ENCODE data around the gene PTPN9.
"Not testable (repeated sequence)": the region's sequence is repeated elsewhere in the genome, so short reads cannot be mapped to it uniquely, and the experiment has no call there.

PTPN9 gene

DNA sequence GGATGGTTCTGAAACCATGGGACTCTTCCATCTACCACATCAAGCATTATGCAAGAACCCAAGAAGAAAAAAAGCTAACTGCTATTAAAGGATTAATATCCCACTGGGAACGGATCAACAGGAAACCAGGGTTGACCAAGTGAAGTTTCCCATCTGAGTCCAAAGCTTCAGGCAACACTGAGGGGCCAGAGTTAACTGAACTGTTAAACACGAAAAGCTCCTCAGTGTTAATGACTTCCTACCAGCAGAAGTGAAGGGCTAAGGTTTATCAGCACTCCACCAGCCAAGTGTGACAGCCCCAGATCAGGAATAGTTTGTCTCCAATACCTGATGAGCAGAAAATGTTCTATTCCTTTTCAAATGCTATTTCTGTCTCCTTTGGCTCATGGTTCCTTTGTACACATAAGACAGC lies 36.7 kb downstream of the PTPN9 start:
- no peaks in the 10 kb centered on the region for H3K27me3 Mint-ChIP-seq (ENCODE audit: low read depth)
- peaks cover 29% of the 10 kb centered on the region for H3K4me1 Mint-ChIP-seq
- peak overlapping the region; percentile 1 to 59 (median 6) for H3K27ac Mint-ChIP-seq
- H3K36me3 Mint-ChIP-seq (ENCODE audit: low read depth) = peaks cover 17% of the 10 kb centered on the region
- TF ChIP-seq, protein P1, sequence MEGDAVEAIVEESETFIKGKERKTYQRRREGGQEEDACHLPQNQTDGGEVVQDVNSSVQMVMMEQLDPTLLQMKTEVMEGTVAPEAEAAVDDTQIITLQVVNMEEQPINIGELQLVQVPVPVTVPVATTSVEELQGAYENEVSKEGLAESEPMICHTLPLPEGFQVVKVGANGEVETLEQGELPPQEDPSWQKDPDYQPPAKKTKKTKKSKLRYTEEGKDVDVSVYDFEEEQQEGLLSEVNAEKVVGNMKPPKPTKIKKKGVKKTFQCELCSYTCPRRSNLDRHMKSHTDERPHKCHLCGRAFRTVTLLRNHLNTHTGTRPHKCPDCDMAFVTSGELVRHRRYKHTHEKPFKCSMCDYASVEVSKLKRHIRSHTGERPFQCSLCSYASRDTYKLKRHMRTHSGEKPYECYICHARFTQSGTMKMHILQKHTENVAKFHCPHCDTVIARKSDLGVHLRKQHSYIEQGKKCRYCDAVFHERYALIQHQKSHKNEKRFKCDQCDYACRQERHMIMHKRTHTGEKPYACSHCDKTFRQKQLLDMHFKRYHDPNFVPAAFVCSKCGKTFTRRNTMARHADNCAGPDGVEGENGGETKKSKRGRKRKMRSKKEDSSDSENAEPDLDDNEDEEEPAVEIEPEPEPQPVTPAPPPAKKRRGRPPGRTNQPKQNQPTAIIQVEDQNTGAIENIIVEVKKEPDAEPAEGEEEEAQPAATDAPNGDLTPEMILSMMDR (IDR thresholded peaks at IDR 0.05; ENCODE audit: unreplicated experiment in 3 of 3) = no peak
- H3K9me3 Mint-ChIP-seq = no peaks in the 10 kb centered on the region
- H3K4me3 Mint-ChIP-seq = no peak overlapping the region

DNA sequence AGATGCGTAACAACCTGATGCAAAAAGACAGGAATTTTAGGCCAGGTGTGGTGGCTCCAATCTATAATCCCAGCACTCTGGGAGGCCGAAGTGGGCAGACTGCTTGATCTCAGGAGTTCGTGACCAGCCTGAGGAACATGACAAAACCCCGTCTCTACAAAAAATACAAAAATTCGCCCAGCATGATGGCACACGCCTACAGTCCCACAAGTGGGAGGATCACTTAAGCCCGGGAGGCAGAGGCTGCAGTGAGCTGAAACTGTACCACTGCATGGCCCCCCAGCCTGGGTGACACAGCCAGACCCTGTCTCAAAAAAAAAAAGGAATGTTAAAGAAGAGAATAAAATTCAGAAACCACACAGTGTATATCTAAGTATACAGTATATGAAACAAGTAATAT lies 40.7 kb downstream of the PTPN9 start:
- peak overlapping the region in 2 of 3 experiments; percentile 22 to 35 for H3K27ac Mint-ChIP-seq
- peaks cover 27% of the 10 kb centered on the region for H3K4me1 Mint-ChIP-seq
- no peaks in the 10 kb centered on the region for H3K27me3 Mint-ChIP-seq (ENCODE audit: low read depth)
- H3K9me3 Mint-ChIP-seq = no peaks in the 10 kb centered on the region
- H3K36me3 Mint-ChIP-seq (ENCODE audit: low read depth) = peaks cover 12% of the 10 kb centered on the region
- TF ChIP-seq, protein P1 (IDR thresholded peaks at IDR 0.05; ENCODE audit: unreplicated experiment in 3 of 3) = no peak
- H3K4me3 Mint-ChIP-seq = no peak overlapping the region

DNA sequence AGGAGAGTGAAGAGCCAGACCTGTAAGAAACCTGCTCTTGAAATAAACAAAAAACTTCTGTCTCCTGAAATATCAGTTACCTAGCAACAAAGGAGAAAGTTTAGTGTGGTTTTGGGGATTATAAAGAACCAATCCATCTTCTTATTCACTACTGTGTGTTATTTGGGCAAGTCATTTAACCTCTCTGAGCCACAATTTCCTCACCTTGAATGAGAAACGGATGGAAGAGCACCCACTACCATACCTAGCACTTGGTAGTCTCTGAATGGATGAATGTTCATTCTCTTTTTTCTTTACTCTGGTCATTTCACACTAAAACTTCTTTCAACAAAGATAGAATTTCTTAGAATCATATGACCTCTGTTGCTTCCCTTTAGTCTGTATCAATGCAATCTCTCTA lies 45.2 kb downstream of the PTPN9 start:
- Mint-ChIP-seq H3K36me3 (ENCODE audit: low read depth) (peaks cover 12% of the 10 kb centered on the region), H3K27ac (no peak overlapping the region), H3K4me3 (no peak overlapping the region), H3K27me3 (ENCODE audit: low read depth) (no peaks in the 10 kb centered on the region), H3K9me3 (no peaks in the 10 kb centered on the region), H3K4me1 (peaks cover 31% of the 10 kb centered on the region)
- TF ChIP-seq, protein P1 (IDR thresholded peaks at IDR 0.05; ENCODE audit: unreplicated experiment in 3 of 3) = no peak

DNA sequence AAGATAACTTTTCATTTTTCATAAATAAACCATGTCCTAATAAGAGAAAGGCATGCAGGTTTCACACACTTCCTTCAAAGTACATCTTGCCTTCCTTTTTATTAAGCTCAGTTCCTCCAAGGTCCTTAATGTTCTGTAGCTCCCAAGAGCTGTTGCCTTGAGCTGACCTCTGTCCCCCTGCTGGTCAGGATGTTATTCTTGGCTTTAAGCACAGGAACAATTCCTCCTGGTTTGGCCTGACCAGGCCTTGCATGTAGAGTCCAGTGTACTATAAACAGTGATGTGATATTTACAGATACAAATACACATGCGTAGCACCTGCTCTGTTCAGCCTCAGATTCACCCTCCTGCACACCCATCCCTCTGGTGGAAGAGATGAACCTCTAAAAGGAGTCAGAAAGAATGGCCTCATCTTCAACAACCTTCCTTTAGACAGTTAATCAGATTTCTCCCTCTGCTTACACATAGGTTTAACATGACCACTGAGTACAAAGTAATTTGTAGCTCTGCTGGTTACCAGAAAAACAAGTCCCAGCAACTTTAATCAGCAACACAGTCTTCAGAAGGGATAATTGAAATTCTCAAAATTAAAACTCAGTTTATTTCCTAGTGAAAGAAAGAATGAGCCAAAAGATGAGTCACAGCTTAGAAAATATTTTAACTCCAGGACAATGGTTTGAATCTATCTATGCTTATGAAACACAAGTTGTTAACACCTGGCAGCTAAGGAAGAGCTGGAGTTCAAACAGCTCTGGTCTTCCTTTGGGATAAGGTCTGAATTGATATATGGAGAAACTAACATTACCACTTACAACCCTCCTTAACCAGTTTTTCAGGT lies 46.5 kb downstream of the PTPN9 start:
- no peaks in the 10 kb centered on the region for H3K9me3 Mint-ChIP-seq
- peak overlapping the region; percentile 38 to 62 (median 41) for H3K27ac Mint-ChIP-seq
- H3K27me3 Mint-ChIP-seq (ENCODE audit: low read depth) = no peaks in the 10 kb centered on the region
- TF ChIP-seq, protein P1 (IDR thresholded peaks at IDR 0.05; ENCODE audit: unreplicated experiment in 3 of 3) = peak in 2 of 3 experiments; percentile 12 to 47
- H3K4me1 Mint-ChIP-seq = peaks cover 26% of the 10 kb centered on the region
- peaks cover 5% of the 10 kb centered on the region for H3K36me3 Mint-ChIP-seq (ENCODE audit: low read depth)
- no peak overlapping the region for H3K4me3 Mint-ChIP-seq

DNA sequence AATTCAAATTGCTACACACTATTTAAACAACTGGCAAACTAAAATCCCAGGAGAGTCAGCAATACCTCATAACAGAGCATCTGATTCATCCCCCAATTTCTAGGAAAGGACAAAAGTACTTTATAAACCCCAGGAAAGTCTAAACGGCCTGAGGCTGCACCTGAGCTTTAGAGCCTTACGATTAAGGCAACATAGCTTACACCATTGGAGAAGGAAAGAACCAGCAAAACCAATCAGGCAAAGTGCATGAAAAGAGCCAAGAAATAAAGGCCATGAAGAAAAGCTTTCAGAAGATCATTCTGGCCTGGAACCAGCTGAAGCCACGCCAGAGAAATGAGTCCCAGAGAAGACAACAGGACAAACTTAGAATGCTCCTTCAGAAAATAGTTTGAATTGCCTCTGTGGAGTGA lies 48.1 kb downstream of the PTPN9 start:
- Mint-ChIP-seq H3K27me3 (ENCODE audit: low read depth) (no peaks in the 10 kb centered on the region), H3K4me3 (no peak overlapping the region), H3K9me3 (no peaks in the 10 kb centered on the region), H3K27ac (peak overlapping the region; percentile 2 to 41 (median 39)), H3K36me3 (ENCODE audit: low read depth) (peaks cover 13% of the 10 kb centered on the region), H3K4me1 (peaks cover 20% of the 10 kb centered on the region)
- TF ChIP-seq, protein P1 (IDR thresholded peaks at IDR 0.05; ENCODE audit: unreplicated experiment in 3 of 3) = no peak

DNA sequence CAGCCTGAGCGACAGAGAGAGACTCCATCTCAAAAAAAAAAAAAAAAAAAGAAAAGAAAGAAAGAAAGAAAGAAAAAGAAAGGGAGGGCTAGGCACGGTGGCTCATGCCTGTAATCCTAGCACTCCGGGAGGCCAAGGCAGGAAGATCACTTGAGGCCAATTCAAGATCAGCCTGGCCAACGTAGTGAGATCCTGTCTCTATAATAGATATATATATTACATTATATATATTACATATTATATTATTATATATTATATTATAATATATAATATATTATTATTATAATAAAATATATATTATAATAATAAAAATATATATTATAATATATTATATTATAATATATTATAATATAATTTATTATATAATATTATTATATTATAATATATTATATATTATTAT lies 48.9 kb downstream of the PTPN9 start:
- H3K36me3 Mint-ChIP-seq (ENCODE audit: low read depth) = peaks cover 14% of the 10 kb centered on the region
- TF ChIP-seq, protein P1 (IDR thresholded peaks at IDR 0.05; ENCODE audit: unreplicated experiment in 3 of 3) = no peak
- no peak overlapping the region for H3K4me3 Mint-ChIP-seq
- peaks cover 18% of the 10 kb centered on the region for H3K4me1 Mint-ChIP-seq
- no peaks in the 10 kb centered on the region for H3K27me3 Mint-ChIP-seq (ENCODE audit: low read depth)
- H3K27ac Mint-ChIP-seq = no peak overlapping the region
- H3K9me3 Mint-ChIP-seq = no peaks in the 10 kb centered on the region

DNA sequence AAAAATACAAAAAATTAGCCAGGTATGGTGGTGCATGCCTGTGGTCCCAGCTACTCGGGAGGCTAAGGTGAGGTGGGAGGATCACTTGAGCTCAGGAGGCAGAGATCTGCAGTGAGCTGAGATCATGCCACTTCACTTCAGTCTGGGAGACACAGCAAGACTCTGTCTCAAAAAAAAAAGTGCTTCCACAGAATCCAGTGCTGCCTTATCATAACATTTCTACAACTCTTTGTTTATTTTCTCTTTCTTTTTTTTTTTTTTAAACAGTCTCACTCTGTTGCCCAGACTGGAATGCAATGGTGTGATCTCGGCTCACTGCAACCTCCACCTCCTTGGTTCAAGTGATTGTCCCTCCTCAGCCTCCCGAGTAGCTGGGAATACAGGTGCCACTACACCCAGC lies 53.4 kb downstream of the PTPN9 start:
- not testable (repeated sequence) for H3K27me3 Mint-ChIP-seq (ENCODE audit: low read depth); H3K4me1 Mint-ChIP-seq; H3K27ac Mint-ChIP-seq; H3K9me3 Mint-ChIP-seq; H3K4me3 Mint-ChIP-seq
- H3K36me3 Mint-ChIP-seq (ENCODE audit: low read depth) = peaks cover 42% of the 10 kb centered on the region
